ENCODE data around the gene CHST11.

Gene CHST11

GRCh38 chr12:104720339-104721038, 263.7 kb downstream of the CHST11 start:
- peak; percentile 64 for DNase-seq (ENCODE audit: low read depth)

- DNase-seq (ENCODE audit: low read depth) = no peak
These were observed 264.3 kb downstream of the CHST11 start for GRCh38 chr12:104721039-104721405.

- DNase-seq (ENCODE audit: low read depth) = no peak
These were observed 265.2 kb downstream of the CHST11 start for GRCh38 chr12:104721936-104722335.

- no peak for DNase-seq (ENCODE audit: low read depth)
These were observed 266.1 kb downstream of the CHST11 start for GRCh38 chr12:104722601-104723534.

- DNase-seq (ENCODE audit: low read depth) = no peak
These were observed 267.1 kb downstream of the CHST11 start for GRCh38 chr12:104723895-104724294.

- DNase-seq (ENCODE audit: low read depth) = no peak
These were observed 268.3 kb downstream of the CHST11 start for GRCh38 chr12:104724992-104725585.

GRCh38 chr12:104725610-104726009, 268.9 kb downstream of the CHST11 start:
- no peak for DNase-seq (ENCODE audit: low read depth)

- no peak for DNase-seq (ENCODE audit: low read depth)
These were observed 271.1 kb downstream of the CHST11 start for GRCh38 chr12:104727726-104728465.

- no peak for DNase-seq (ENCODE audit: low read depth)
These were observed 272.3 kb downstream of the CHST11 start for GRCh38 chr12:104729091-104729490.

- DNase-seq (ENCODE audit: low read depth) = no peak
These were observed 273.1 kb downstream of the CHST11 start for GRCh38 chr12:104729610-104730446.

- DNase-seq (ENCODE audit: low read depth) = no peak
These were observed 274.0 kb downstream of the CHST11 start for GRCh38 chr12:104730763-104731162.

- DNase-seq (ENCODE audit: low read depth) = no peak
These were observed 277.0 kb downstream of the CHST11 start for GRCh38 chr12:104733717-104734175.

- no peak for DNase-seq (ENCODE audit: low read depth)
These were observed 277.9 kb downstream of the CHST11 start for GRCh38 chr12:104734541-104735095.

GRCh38 chr12:104735801-104736200, 279.1 kb downstream of the CHST11 start:
- no peak for DNase-seq (ENCODE audit: low read depth)

- no peak for DNase-seq (ENCODE audit: low read depth)
These were observed 279.6 kb downstream of the CHST11 start for GRCh38 chr12:104736307-104736706.

- no peak for DNase-seq (ENCODE audit: low read depth)
These were observed 280.4 kb downstream of the CHST11 start for GRCh38 chr12:104737113-104737512.

GRCh38 chr12:104737791-104738301, 281.1 kb downstream of the CHST11 start:
- DNase-seq (ENCODE audit: low read depth) = no peak

- no peak for DNase-seq (ENCODE audit: low read depth)
These were observed 281.6 kb downstream of the CHST11 start for GRCh38 chr12:104738331-104738730.

- DNase-seq (ENCODE audit: low read depth) = no peak
These were observed 282.3 kb downstream of the CHST11 start for GRCh38 chr12:104738776-104739642.
